NT2/D1 (cell line): ENCODE data around the gene SHCBP1L.

Experiments used
- DNase-seq: peaks from one replicate; pipeline ENCODE4 v3.0.0-alpha.2; 2011; ENCODE audit warnings: low read depth, low spot score
- H3K27me3 ChIP-seq: 2 replicates; pipeline ENCODE4 v1.6.0; 2011; ENCODE audit warnings: mild to moderate bottlenecking; ENCODE audit not compliant: insufficient read length, insufficient read depth
- H3K36me3 ChIP-seq: 2 replicates; pipeline ENCODE4 v1.6.1; 2011; ENCODE audit warnings: mild to moderate bottlenecking, low read length, mixed read lengths; ENCODE audit not compliant: insufficient read depth, insufficient read length
- H3K4me1 ChIP-seq: 2 replicates; pipeline ENCODE4 v1.5.1; 2011; ENCODE audit not compliant: insufficient read depth, insufficient read length
- H3K4me3 ChIP-seq: 2 replicates; pipeline ENCODE4 v1.5.1; 2011; ENCODE audit warnings: low read depth; ENCODE audit not compliant: insufficient read length
- H3K9ac ChIP-seq: 2 replicates; pipeline ENCODE4 v1.6.0; 2011; ENCODE audit warnings: low read depth; ENCODE audit not compliant: insufficient read length
- H3K9me3 ChIP-seq: 2 replicates; pipeline ENCODE4 v1.5.1; 2011; ENCODE audit warnings: mild to moderate bottlenecking, low read length; ENCODE audit not compliant: insufficient read depth
- SUZ12 ChIP-seq: IDR thresholded peaks from 2 replicates; pipeline ENCODE4 v1.6.1; 2011; ENCODE audit not compliant: insufficient read length, insufficient read depth; ENCODE audit errors: extremely low read depth
- YY1 ChIP-seq: IDR thresholded peaks from 2 replicates; pipeline ENCODE4 v1.6.1; 2011; ENCODE audit not compliant: insufficient read length, insufficient read depth
- ZNF274 ChIP-seq: IDR thresholded peaks from 2 replicates; pipeline ENCODE4 v1.6.1; 2011; ENCODE audit warnings: mild to moderate bottlenecking, low read depth, low read length

The SHCBP1L gene

DNA sequence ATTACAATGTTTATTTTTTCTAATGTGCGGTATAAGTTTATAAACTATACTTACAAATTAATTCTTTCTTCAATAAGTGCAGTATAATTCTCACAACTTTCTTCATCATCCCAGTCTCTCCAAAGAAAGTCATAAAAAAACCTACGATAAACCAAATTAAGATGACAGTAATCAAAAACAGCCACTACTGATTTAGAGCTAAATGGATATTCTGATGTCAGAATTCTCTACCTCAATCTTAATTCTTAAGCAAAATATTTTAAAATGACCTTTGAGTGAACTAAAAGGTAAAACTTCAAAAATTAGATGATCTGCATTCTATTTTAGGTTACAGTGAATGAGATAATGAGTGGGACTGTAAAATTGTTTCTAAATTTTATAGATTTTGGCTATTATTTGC, 13.6 kb downstream of the SHCBP1L start:
- Histone ChIP-seq H3K4me3 (no peak overlapping the region), H3K36me3 (no peaks in the 10 kb centered on the region), H3K9ac (no peak overlapping the region), H3K9me3 (peaks cover 10% of the 10 kb centered on the region), H3K4me1 (no peaks in the 10 kb centered on the region), H3K27me3 (no peaks in the 10 kb centered on the region)
- TF ChIP-seq ZNF274: no peak
- TF ChIP-seq YY1: no peak
- TF ChIP-seq SUZ12: no peak
- no peak for DNase-seq

DNA sequence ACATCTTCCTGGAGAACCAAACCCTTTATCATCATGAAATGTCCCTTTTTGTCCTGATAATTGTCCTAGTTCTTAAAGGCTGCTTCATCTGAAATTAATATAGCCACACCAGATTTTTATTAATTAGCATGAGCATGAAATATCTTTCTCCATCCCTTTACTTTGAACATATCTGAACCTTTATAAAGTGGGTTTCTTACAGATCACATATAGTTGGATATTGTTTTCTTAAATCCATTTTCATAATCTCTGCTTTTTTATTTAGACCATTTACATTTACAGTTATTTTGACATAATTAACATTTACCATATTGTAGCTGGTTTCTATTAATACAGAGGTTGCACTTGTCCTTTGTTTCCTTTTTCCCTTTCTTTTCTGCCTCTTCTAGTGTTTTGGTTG, 17.2 kb downstream of the SHCBP1L start:
- DNase-seq: no peak
- Histone ChIP-seq H3K9me3 (peaks cover 10% of the 10 kb centered on the region), H3K4me1 (no peaks in the 10 kb centered on the region), H3K9ac (no peak overlapping the region), H3K27me3 (no peaks in the 10 kb centered on the region), H3K36me3 (no peaks in the 10 kb centered on the region), H3K4me3 (no peak overlapping the region)
- no peak for TF ChIP-seq YY1
- no peak for TF ChIP-seq ZNF274
- no peak for TF ChIP-seq SUZ12

DNA sequence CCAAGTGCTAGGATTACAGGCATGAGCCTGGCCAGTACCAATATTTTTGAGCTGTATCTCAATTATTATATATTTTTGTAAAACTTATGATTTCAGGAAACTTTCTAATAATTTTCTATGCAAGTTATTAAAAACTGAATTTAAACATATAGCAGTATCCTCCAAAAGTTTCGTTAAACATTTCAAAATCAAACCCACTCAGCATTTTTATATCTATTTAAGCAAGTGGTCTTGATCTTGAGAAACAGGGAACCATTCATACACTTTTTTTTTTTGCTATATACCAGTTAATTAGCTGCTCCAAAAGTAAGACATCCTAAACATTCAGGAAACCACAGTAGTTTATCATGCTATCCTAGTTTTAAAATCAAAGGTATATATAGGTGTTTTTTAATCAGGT, 22.0 kb downstream of the SHCBP1L start:
- no peaks in the 10 kb centered on the region for H3K27me3 ChIP-seq
- no peak overlapping the region for H3K9ac ChIP-seq
- DNase-seq: no peak
- TF ChIP-seq YY1 (no peak), SUZ12 (no peak), ZNF274 (no peak)
- H3K36me3 ChIP-seq: no peaks in the 10 kb centered on the region
- H3K9me3 ChIP-seq: peaks cover 10% of the 10 kb centered on the region
- H3K4me1 ChIP-seq: no peaks in the 10 kb centered on the region
- no peak overlapping the region for H3K4me3 ChIP-seq

DNA sequence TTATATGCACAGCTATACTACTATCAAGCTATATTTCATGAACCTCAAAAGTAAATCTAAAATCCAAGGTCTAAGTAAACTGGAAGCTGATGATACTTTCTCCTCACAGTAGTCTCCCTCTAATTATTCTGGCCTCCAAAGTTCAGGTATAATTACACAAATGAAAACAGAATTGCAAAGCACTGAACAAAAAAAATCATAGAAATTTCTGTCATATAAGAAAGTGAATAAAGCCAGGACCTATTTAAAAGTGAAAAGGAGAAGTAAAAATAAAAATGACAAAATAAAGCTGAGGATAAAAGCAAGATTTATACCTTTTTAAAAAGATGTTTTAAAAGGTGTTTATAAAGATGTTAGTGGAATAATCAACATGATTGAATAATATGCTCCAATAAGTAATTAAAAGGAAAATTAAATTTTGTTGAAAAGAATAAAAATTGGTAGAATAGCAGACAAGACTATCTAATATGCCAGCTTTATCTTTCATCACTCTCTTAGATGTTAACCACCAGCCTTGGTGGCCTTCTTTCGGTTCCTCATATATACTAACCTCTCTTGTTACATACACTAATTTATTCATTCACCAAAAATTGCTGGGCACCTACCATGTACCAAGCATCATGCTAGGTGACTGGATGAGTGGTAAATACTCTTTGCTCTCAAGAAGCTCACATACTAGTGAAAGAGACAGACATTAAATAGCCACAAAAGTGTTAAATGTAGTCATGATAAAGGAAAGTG, 25.1 kb downstream of the SHCBP1L start:
- no peaks in the 10 kb centered on the region for H3K4me1 ChIP-seq
- TF ChIP-seq YY1: no peak
- no peak for TF ChIP-seq ZNF274
- no peak for TF ChIP-seq SUZ12
- DNase-seq: no peak
- H3K36me3 ChIP-seq: no peaks in the 10 kb centered on the region
- no peaks in the 10 kb centered on the region for H3K27me3 ChIP-seq
- no peak overlapping the region for H3K9ac ChIP-seq
- H3K9me3 ChIP-seq: no peaks in the 10 kb centered on the region
- H3K4me3 ChIP-seq: no peak overlapping the region

DNA sequence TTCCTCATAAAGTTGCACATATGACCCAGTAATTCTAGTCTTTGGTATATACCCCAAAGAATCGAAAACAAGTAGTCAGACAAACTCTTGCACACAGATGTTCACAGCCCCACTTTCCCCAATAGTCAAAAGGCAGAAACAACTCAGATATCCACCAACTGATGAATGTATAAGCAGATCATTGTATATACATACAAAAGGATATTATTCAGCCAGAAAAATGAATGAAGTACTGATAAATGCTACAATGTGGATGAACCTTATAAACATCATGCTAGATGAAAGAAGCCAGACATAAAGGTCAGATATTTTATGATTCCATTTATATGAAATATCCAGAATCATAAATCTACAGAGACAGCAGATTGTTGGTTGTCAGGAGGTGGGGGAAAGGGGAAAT, 27.3 kb downstream of the SHCBP1L start:
- H3K4me1 ChIP-seq: no peaks in the 10 kb centered on the region
- H3K4me3 ChIP-seq: no peak overlapping the region
- no peaks in the 10 kb centered on the region for H3K36me3 ChIP-seq
- no peaks in the 10 kb centered on the region for H3K27me3 ChIP-seq
- DNase-seq: no peak
- H3K9ac ChIP-seq: no peak overlapping the region
- TF ChIP-seq YY1 (no peak), ZNF274 (no peak)
- no peaks in the 10 kb centered on the region for H3K9me3 ChIP-seq

DNA sequence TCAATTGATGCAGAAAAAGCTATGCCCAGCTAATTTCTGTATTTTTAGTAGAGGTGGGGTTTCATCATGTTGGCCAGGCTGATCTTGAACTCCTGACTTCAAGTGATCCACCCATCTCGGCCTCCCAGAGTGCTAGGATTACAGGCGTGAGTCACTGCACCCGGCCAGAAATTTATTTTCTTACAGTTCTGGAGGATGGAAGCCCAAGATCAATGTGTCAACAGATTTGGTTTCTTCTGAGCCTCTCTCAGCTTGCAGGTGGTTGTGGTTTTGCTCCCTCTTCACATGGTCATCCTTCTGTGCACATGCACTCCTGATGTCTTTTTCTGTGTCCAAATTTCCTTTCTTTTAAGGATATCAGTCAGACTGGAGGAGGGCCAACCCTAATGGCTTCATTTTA, 35.6 kb downstream of the SHCBP1L start:
- Histone ChIP-seq H3K9ac (no peak overlapping the region), H3K4me3 (no peak overlapping the region), H3K27me3 (no peaks in the 10 kb centered on the region), H3K4me1 (no peaks in the 10 kb centered on the region), H3K9me3 (peaks cover 13% of the 10 kb centered on the region), H3K36me3 (no peaks in the 10 kb centered on the region)
- TF ChIP-seq SUZ12: no peak
- TF ChIP-seq ZNF274: no peak
- no peak for TF ChIP-seq YY1
- DNase-seq: no peak

DNA sequence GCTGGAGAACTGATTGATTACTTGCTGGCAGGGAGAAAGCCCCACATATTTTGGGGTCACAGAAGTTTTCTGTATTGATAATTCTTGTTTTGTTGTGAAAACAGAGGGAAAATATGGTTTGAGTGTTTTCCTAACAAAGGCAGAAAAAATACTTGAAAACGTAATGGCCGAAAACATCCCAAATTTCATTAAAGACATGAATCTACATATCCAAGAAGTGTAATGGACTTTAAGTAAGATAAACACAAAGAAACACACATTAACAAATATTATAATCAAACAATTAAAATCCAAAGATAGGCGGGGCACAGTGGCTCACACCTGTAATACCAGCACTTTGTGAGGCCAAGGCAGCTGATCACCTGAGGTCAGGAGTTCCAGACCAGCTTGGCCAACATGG, 39.6 kb downstream of the SHCBP1L start:
- H3K4me3 ChIP-seq: no peak overlapping the region

More for the DNA sequence above, 39.6 kb downstream of the SHCBP1L start:
- TF ChIP-seq SUZ12: no peak
- TF ChIP-seq ZNF274: no peak
- no peak for TF ChIP-seq YY1
- no peak overlapping the region for H3K9ac ChIP-seq
- peaks cover 19% of the 10 kb centered on the region; the same call in 1 of the 2 replicates for H3K9me3 ChIP-seq
- no peak for DNase-seq
- no peaks in the 10 kb centered on the region for H3K36me3 ChIP-seq
- no peaks in the 10 kb centered on the region for H3K27me3 ChIP-seq
- peaks cover 2% of the 10 kb centered on the region for H3K4me1 ChIP-seq
